K562 (cell line): Measurements from ENCODE around the gene ANAPC16. TPM values are rescaled to one million over a fixed set of nuclear protein-coding genes. Genes with fewer than 3 reads are reported as not detected.
A peak's percentile ranks its signal among the peaks of the same experiment; 100 is the strongest.

Source experiments
- CBFB ChIP-seq: sonication (generic); formaldehyde crosslinking; IDR thresholded peaks from 2 replicates; pipeline ENCODE4 v1.4.0; 2020; ENCODE audit warnings: mild to moderate bottlenecking, missing genetic modification reagents
- HDAC3 ChIP-seq: fragments of 450-650 bp; IDR thresholded peaks from 2 replicates; pipeline ENCODE4 v1.6.1; 2018; ENCODE audit warnings: borderline replicate concordance, mild to moderate bottlenecking, moderate library complexity; ENCODE audit not compliant: partially characterized antibody
- IRF2 ChIP-seq: sonication (generic); formaldehyde crosslinking; IDR thresholded peaks from 2 replicates; pipeline ENCODE4 v1.8.1; 2022; ENCODE audit warnings: mild to moderate bottlenecking, missing genetic modification reagents
- STAT5A ChIP-seq: IDR thresholded peaks from 2 replicates; pipeline ENCODE4 v1.6.1; 2012; ENCODE audit warnings: low read length, inconsistent platforms, borderline replicate concordance
- TCF7L2 ChIP-seq: fragments of 150-350 bp; IDR thresholded peaks from 2 replicates; pipeline ENCODE4 v1.6.1; 2016; ENCODE audit warnings: low read depth, mild to moderate bottlenecking, low read length, moderate library complexity
- XRCC5 ChIP-seq: fragments of 200-400 bp; formaldehyde crosslinking; IDR thresholded peaks from 2 replicates; pipeline ENCODE4 v1.6.1; 2017; ENCODE audit warnings: low read depth, mild to moderate bottlenecking, low read length
- ZFPM2 ChIP-seq: fragments of 250-450 bp; sonication (Bioruptor Pico); IDR thresholded peaks from 2 replicates; pipeline ENCODE4 v1.5.1; 2022; ENCODE audit warnings: mild to moderate bottlenecking
- ZNF316 ChIP-seq: fragments of 450-650 bp; IDR thresholded peaks from 2 replicates; pipeline ENCODE4 v1.6.1; 2016
- polyA plus RNA-seq, 8 experiments: library from polyadenylated mRNA; depleted of rRNA in 4 of 8; stranded (reverse) in 5 of 8; unstranded in 3 of 8; fragments of >200 nt; fragmentation: Nextera tagmentation in 2 of 8; fragmentation: Illumina TruSeq in 1 of 8; extraction: Ambion mirVana in 2 of 8; extraction: Trizol in 1 of 8; gene quantifications; 2 replicates each; pipeline versions ENCODE4 v1.2.1 to v1.2.3, GENCODE V29; 2011 to 2014; ENCODE audit warnings: inconsistent platforms in 1 of 8, missing spikeins in 1 of 8
- total RNA-seq, 7 experiments: library from RNA; depleted of rRNA in 6 of 7; stranded (reverse); fragments of >200 nt in 6 of 7; fragmentation: Illumina TruSeq in 2 of 7; extraction: Trizol in 2 of 7; gene quantifications; 2 replicates each; pipeline versions ENCODE4 v1.2.1 to v1.2.3, GENCODE V29; 2011 to 2021; ENCODE audit warnings: low replicate concordance in 1 of 7
- TF ChIP-seq, protein P1 (sequence below), 2 experiments: IDR thresholded peaks in 1 of 2; conservative IDR thresholded peaks in 1 of 2; 2 replicates each; pipeline ENCODE4 v1.6.1; 2016; ENCODE audit warnings: low read depth in 2 of 2, mild to moderate bottlenecking in 1 of 2, missing compliant biosample characterization in 1 of 2, missing genetic modification characterization in 1 of 2, moderate library complexity in 1 of 2
- TF ChIP-seq, protein P2 (sequence below): fragments of 450-650 bp; formaldehyde crosslinking; IDR thresholded peaks from 2 replicates; pipeline ENCODE4 v1.4.0; 2020; ENCODE audit warnings: mild to moderate bottlenecking, mixed read lengths
- TF ChIP-seq, protein P3 (sequence below): fragments of 450-650 bp; conservative IDR thresholded peaks from 2 replicates; pipeline ENCODE4 v1.6.1; 2016; ENCODE audit warnings: missing genetic modification characterization, low read depth, mild to moderate bottlenecking, control low read depth, missing compliant biosample characterization
- TF ChIP-seq, protein P4 (sequence below): fragments of 250-450 bp; sonication (Bioruptor Pico); IDR thresholded peaks from 2 replicates; pipeline ENCODE4 v1.8.0; 2022; ENCODE audit warnings: inconsistent platforms
- TF ChIP-seq, protein P5 (sequence below): fragments of 250-450 bp; sonication (Bioruptor Pico); IDR thresholded peaks from 2 replicates; pipeline ENCODE4 v1.8.0; 2022; ENCODE audit warnings: inconsistent platforms, mild to moderate bottlenecking, moderate library complexity, borderline replicate concordance
- TF ChIP-seq, protein P6 (sequence below): fragments of 250-450 bp; sonication (Bioruptor Pico); IDR thresholded peaks from 2 replicates; pipeline ENCODE4 v1.6.1; 2021; ENCODE audit warnings: mild to moderate bottlenecking
- TF ChIP-seq, protein P7 (sequence below), 2 experiments: fragments of 250-450 bp in 1 of 2; fragments of 450-650 bp in 1 of 2; sonication (Bioruptor Pico) in 1 of 2; IDR thresholded peaks; 2 replicates each; pipeline versions ENCODE4 v1.6.1 to v1.8.0; 2016 to 2021; ENCODE audit warnings: mild to moderate bottlenecking in 2 of 2, moderate library complexity in 2 of 2, missing compliant biosample characterization in 1 of 2, missing genetic modification characterization in 1 of 2

ANAPC16 gene
- total and polyA plus RNA-seq, 9 of the 15 experiments (the other 6 are each of a cell fraction or from before 2014, with no cell fraction given), result 42.6 to 208 (median 108) TPM

DNA sequence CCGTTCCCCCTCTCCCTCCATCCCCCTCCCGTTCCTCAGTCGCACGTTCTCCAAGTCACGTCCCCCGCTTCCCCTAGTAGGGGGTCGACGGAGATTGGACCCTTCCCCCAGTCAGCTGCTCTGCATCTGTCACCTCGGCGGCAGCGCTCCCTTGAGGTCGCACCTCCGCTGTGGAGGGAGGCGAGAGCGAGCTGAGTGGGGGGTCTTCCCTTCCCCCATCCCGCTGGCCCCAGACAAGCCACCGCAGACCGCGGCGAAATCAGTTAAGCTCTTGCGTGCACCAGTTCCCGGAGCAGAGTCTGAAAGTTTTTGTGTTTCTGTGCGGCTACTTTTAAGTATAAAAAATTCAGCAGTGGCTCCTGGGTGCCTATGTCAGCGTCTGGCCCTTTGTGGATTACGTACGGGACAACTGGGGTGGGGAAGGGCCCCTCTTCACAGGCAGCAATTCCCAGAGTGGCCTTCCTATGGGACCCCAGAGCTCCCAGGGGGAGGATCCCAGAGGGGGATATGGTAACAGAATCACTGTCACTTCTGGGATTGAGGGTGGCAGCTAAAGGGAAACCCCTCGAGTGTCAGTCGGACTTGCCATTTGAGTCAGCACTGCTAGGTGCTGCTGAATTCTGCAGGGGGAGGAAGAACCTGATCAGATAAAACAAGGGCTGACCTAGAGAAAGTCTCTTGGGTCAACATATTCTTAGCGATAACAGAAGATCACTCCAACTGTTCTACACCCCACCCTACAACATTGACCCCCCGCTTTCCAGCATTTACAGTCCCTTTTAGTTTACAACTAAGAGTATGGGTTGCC, 45.4 kb downstream of the ANAPC16 start (continued):
- TF ChIP-seq, protein P1, sequence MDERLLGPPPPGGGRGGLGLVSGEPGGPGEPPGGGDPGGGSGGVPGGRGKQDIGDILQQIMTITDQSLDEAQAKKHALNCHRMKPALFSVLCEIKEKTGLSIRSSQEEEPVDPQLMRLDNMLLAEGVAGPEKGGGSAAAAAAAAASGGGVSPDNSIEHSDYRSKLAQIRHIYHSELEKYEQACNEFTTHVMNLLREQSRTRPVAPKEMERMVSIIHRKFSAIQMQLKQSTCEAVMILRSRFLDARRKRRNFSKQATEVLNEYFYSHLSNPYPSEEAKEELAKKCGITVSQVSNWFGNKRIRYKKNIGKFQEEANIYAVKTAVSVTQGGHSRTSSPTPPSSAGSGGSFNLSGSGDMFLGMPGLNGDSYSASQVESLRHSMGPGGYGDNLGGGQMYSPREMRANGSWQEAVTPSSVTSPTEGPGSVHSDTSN (CRISPR knock-in tag; IDR thresholded peaks at IDR 0.05; ENCODE audit: low read depth), result no peak
- TF ChIP-seq, protein P1 (tag; conservative IDR thresholded peaks at IDR 0.05; ENCODE audit: low read depth), result 0 out of 2 replicates have a peak, but pooled peaks have one; percentile 6
- TF ChIP-seq, protein P2, sequence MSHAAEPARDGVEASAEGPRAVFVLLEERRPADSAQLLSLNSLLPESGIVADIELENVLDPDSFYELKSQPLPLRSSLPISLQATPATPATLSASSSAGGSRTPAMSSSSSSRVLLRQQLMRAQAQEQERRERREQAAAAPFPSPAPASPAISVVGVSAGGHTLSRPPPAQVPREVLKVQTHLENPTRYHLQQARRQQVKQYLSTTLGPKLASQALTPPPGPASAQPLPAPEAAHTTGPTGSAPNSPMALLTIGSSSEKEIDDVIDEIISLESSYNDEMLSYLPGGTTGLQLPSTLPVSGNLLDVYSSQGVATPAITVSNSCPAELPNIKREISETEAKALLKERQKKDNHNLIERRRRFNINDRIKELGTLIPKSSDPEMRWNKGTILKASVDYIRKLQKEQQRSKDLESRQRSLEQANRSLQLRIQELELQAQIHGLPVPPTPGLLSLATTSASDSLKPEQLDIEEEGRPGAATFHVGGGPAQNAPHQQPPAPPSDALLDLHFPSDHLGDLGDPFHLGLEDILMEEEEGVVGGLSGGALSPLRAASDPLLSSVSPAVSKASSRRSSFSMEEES, result no peak; the same call in 1 of the 2 replicates
- TF ChIP-seq HDAC3 (peak; percentile 57), STAT5A (no peak), ZFPM2 (no peak), IRF2 (CRISPR knock-in tag) (no peak), CBFB (CRISPR knock-in tag) (peak; percentile 86), TCF7L2 (no peak), ZNF316 (no peak), XRCC5 (no peak; the same call in 1 of the 2 replicates)
- TF ChIP-seq, protein P3, sequence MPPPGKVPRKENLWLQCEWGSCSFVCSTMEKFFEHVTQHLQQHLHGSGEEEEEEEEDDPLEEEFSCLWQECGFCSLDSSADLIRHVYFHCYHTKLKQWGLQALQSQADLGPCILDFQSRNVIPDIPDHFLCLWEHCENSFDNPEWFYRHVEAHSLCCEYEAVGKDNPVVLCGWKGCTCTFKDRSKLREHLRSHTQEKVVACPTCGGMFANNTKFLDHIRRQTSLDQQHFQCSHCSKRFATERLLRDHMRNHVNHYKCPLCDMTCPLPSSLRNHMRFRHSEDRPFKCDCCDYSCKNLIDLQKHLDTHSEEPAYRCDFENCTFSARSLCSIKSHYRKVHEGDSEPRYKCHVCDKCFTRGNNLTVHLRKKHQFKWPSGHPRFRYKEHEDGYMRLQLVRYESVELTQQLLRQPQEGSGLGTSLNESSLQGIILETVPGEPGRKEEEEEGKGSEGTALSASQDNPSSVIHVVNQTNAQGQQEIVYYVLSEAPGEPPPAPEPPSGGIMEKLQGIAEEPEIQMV (tag), result peak; percentile 65; the same call in 1 of the 2 replicates
- TF ChIP-seq, protein P4, sequence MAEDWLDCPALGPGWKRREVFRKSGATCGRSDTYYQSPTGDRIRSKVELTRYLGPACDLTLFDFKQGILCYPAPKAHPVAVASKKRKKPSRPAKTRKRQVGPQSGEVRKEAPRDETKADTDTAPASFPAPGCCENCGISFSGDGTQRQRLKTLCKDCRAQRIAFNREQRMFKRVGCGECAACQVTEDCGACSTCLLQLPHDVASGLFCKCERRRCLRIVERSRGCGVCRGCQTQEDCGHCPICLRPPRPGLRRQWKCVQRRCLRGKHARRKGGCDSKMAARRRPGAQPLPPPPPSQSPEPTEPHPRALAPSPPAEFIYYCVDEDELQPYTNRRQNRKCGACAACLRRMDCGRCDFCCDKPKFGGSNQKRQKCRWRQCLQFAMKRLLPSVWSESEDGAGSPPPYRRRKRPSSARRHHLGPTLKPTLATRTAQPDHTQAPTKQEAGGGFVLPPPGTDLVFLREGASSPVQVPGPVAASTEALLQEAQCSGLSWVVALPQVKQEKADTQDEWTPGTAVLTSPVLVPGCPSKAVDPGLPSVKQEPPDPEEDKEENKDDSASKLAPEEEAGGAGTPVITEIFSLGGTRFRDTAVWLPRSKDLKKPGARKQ, result no peak
- TF ChIP-seq, protein P5, sequence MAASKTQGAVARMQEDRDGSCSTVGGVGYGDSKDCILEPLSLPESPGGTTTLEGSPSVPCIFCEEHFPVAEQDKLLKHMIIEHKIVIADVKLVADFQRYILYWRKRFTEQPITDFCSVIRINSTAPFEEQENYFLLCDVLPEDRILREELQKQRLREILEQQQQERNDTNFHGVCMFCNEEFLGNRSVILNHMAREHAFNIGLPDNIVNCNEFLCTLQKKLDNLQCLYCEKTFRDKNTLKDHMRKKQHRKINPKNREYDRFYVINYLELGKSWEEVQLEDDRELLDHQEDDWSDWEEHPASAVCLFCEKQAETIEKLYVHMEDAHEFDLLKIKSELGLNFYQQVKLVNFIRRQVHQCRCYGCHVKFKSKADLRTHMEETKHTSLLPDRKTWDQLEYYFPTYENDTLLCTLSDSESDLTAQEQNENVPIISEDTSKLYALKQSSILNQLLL (CRISPR knock-in tag), result no peak
- TF ChIP-seq, protein P6, sequence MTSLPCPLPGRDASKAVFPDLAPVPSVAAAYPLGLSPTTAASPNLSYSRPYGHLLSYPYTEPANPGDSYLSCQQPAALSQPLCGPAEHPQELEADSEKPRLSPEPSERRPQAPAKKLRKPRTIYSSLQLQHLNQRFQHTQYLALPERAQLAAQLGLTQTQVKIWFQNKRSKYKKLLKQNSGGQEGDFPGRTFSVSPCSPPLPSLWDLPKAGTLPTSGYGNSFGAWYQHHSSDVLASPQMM (CRISPR knock-in tag), result no peak
- TF ChIP-seq, protein P7, sequence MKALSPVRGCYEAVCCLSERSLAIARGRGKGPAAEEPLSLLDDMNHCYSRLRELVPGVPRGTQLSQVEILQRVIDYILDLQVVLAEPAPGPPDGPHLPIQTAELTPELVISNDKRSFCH (CRISPR knock-in tag; IDR thresholded peaks at IDR 0.05), result no peak
- TF ChIP-seq, protein P7 (tag; IDR thresholded peaks at IDR 0.05), result no peak
